GM23338 (cell line): Measurements from ENCODE around the gene MPPED2. TPM values are rescaled to one million over a fixed set of nuclear protein-coding genes. Genes with fewer than 3 reads are reported as not detected.

Experiments
- ATAC-seq: fragments of 200-7000 bp; cut with Tn5 transposase; 3 replicates; pipeline ENCODE4 v1.9.1; 2020
- DNase-seq: peaks from one replicate; pipeline ENCODE4 v3.0.0-alpha.2; 2015; ENCODE audit warnings: low spot score
- H2AFZ ChIP-seq: fragments of 200-600 bp; sonication (generic); 2 replicates; pipeline ENCODE4 v1.8.0; 2016; ENCODE audit warnings: antibody characterized with exemption, mild to moderate bottlenecking, moderate library complexity
- H3F3A ChIP-seq: fragments of 200-600 bp; sonication (generic); replicated peaks from 2 replicates; pipeline ENCODE4 v1.8.0; 2017; ENCODE audit warnings: antibody characterized with exemption, mixed run types, low read depth
- H3K27ac ChIP-seq: fragments of 200-600 bp; sonication (generic); 2 replicates; pipeline ENCODE4 v1.6.1; 2016; ENCODE audit warnings: low read depth
- H3K27me3 ChIP-seq: fragments of 200-600 bp; sonication (generic); 2 replicates; pipeline ENCODE4 v1.8.0; 2016; ENCODE audit warnings: mild to moderate bottlenecking, mixed run types, moderate library complexity; ENCODE audit not compliant: insufficient read depth
- H3K36me3 ChIP-seq: fragments of 200-600 bp; sonication (generic); 2 replicates; pipeline ENCODE4 v1.8.0; 2016; ENCODE audit warnings: mild to moderate bottlenecking; ENCODE audit not compliant: insufficient read depth
- H3K4me1 ChIP-seq: fragments of 200-600 bp; sonication (generic); 2 replicates; pipeline ENCODE4 v1.8.0; 2016; ENCODE audit warnings: mild to moderate bottlenecking, moderate library complexity; ENCODE audit not compliant: insufficient read depth
- H3K4me2 ChIP-seq: fragments of 200-600 bp; sonication (generic); 2 replicates; pipeline ENCODE4 v1.7.1; 2017; ENCODE audit warnings: mixed run types
- H3K4me3 ChIP-seq: fragments of 200-600 bp; sonication (generic); 2 replicates; pipeline ENCODE4 v1.6.1; 2016; ENCODE audit warnings: mixed run types
- H3K79me2 ChIP-seq: fragments of 200-600 bp; sonication (generic); replicated peaks from 2 replicates; pipeline ENCODE4 v1.8.0; 2017; ENCODE audit warnings: mild to moderate bottlenecking; ENCODE audit not compliant: insufficient read depth
- H3K9me2 ChIP-seq: fragments of 200-600 bp; sonication (generic); 2 replicates; pipeline ENCODE4 v1.8.0; 2017; ENCODE audit not compliant: insufficient read depth
- H4K20me1 ChIP-seq: fragments of 200-600 bp; sonication (generic); replicated peaks from 2 replicates; pipeline ENCODE4 v1.8.0; 2017; ENCODE audit warnings: mild to moderate bottlenecking; ENCODE audit not compliant: insufficient read depth
- H3K27ac Mint-ChIP-seq: 2 replicates; pipeline ENCODE4 v1.8.0; 2020; ENCODE audit warnings: inconsistent platforms, mild to moderate bottlenecking, moderate library complexity, mixed read lengths
- H3K27me3 Mint-ChIP-seq: 3 replicates; pipeline ENCODE4 v1.8.0; 2022; ENCODE audit warnings: low read depth, mild to moderate bottlenecking, moderate library complexity, mixed read lengths, inconsistent platforms; ENCODE audit not compliant: insufficient read depth, poor library complexity
- H3K36me3 Mint-ChIP-seq: 3 replicates; pipeline ENCODE4 v1.8.0; 2021; ENCODE audit warnings: low read depth, mild to moderate bottlenecking, inconsistent platforms, moderate library complexity, mixed read lengths
- H3K4me1 Mint-ChIP-seq: 3 replicates; pipeline ENCODE4 v1.8.0; 2020; ENCODE audit warnings: mild to moderate bottlenecking, inconsistent platforms, mixed read lengths
- H3K4me3 Mint-ChIP-seq: 3 replicates; pipeline ENCODE4 v1.8.0; 2021; ENCODE audit warnings: moderate library complexity, mild to moderate bottlenecking, inconsistent platforms, mixed read lengths
- H3K9me3 Mint-ChIP-seq: 3 replicates; pipeline ENCODE4 v1.8.0; 2020; ENCODE audit warnings: moderate library complexity, mild to moderate bottlenecking, inconsistent platforms, mixed read lengths
- CTCF ChIP-seq, 2 experiments: fragments of 200-600 bp in 1 of 2; sonication (generic) in 1 of 2; conservative IDR thresholded peaks; 2 replicates each; pipeline versions ENCODE4 v1.5.1 to v1.6.1; 2016 to 2017; ENCODE audit warnings: antibody characterized with exemption in 2 of 2, low read depth in 2 of 2, mild to moderate bottlenecking in 2 of 2, moderate library complexity in 1 of 2
- ETS1 ChIP-seq: IDR thresholded peaks from 2 replicates; pipeline ENCODE4 v1.6.1; 2016; ENCODE audit warnings: antibody characterized with exemption
- EZH2phosphoT487 ChIP-seq: fragments of 200-600 bp; sonication (generic); IDR thresholded peaks from one replicate; pipeline ENCODE4 v1.8.1; 2018; ENCODE audit warnings: antibody characterized with exemption; ENCODE audit not compliant: unreplicated experiment
- JUNB ChIP-seq: IDR thresholded peaks from one replicate; pipeline ENCODE4 v1.6.1; 2016; ENCODE audit warnings: antibody characterized with exemption; ENCODE audit not compliant: unreplicated experiment
- POLR2AphosphoS5 ChIP-seq: IDR thresholded peaks from 2 replicates; pipeline ENCODE4 v1.6.1; 2016; ENCODE audit warnings: antibody characterized with exemption, low read depth
- REST ChIP-seq: IDR thresholded peaks from one replicate; pipeline ENCODE4 v1.6.1; 2018; ENCODE audit warnings: antibody characterized with exemption; ENCODE audit not compliant: unreplicated experiment
- ZNF462 ChIP-seq: fragments of 250-450 bp; sonication (Bioruptor Pico); IDR thresholded peaks from 2 replicates; pipeline ENCODE4 v1.5.0; 2020; ENCODE audit warnings: mild to moderate bottlenecking, moderate library complexity
- polyA plus RNA-seq: library from polyadenylated mRNA; unstranded; fragments of >200 nt; fragmentation: Nextera tagmentation; extraction: Ambion mirVana; gene quantifications from 2 replicates; pipeline ENCODE4 v1.2.1, GENCODE V29; 2016
- total RNA-seq: library from RNA; depleted of rRNA; stranded (reverse); fragments of >200 nt; shearing (Covaris generic); gene quantifications from 2 replicates; pipeline ENCODE4 v1.2.3, GENCODE V29; 2014

MPPED2 gene
- total and polyA plus RNA-seq, 2 experiments from 2014 or later, result 4.4 to 6.8 TPM

- no peaks in the 10 kb centered on the region for H3K27me3 Mint-ChIP-seq
- Histone ChIP-seq H3K27ac (peak overlapping the region; percentile 20), H3K79me2 (no peaks in the 10 kb centered on the region), H3K4me2 (peak overlapping the region; percentile 60), H3K36me3 (no peaks in the 10 kb centered on the region), H3F3A (no peaks in the 10 kb centered on the region), H4K20me1 (no peaks in the 10 kb centered on the region), H3K4me3 (no peak overlapping the region), H3K4me1 (peaks cover 78% of the 10 kb centered on the region), H3K9me2 (no peaks in the 10 kb centered on the region), H2AFZ (no peak overlapping the region), H3K27me3 (no peaks in the 10 kb centered on the region)
- peaks cover 70% of the 10 kb centered on the region for H3K4me1 Mint-ChIP-seq
- TF ChIP-seq EZH2phosphoT487, result no peak
- TF ChIP-seq ZNF462, result no peak
- TF ChIP-seq CTCF (conservative IDR thresholded peaks at IDR 0.05; ENCODE audit: low read depth in 2 of 2), result no peak
- no peak for TF ChIP-seq POLR2AphosphoS5
- TF ChIP-seq ETS1, result no peak
- TF ChIP-seq REST, result no peak
- no peak for TF ChIP-seq JUNB
- H3K27ac Mint-ChIP-seq, result peak overlapping the region; percentile 80
- DNase-seq (peak; percentile 38), ATAC-seq (peak; percentile 70)
- no peaks in the 10 kb centered on the region for H3K9me3 Mint-ChIP-seq
- no peaks in the 10 kb centered on the region for H3K36me3 Mint-ChIP-seq
- H3K4me3 Mint-ChIP-seq, result peak overlapping the region; percentile 2; the same call in 1 of the 3 replicates
Measured at GRCh38 chr11:30481330-30481729, 104.8 kb downstream of the MPPED2 start.
